ENCODE data around the gene CDS2. TPM values are rescaled to one million over a fixed set of nuclear protein-coding genes. Genes with fewer than 3 reads are reported as not detected.
"Not testable (repeated sequence)": the region's sequence is repeated elsewhere in the genome, so short reads cannot be mapped to it uniquely, and the experiment has no call there.

Gene CDS2
- 25.8 and 42.0 TPM in 2 replicates for total RNA-seq (2014; rRNA removed; shearing (Covaris generic))

GRCh38 chr20:5126512-5127203 lies at the start of gene CDS2:
Gene CDS2 (plus strand): TSS chr20:5127008. CDS start chr20:5127093, 85 bp downstream.
- DNase-seq (ENCODE audit: low read depth) = peak; percentile 100

- DNase-seq (ENCODE audit: low read depth) = no peak
These were observed 48.9 kb upstream of the CDS2 start for GRCh38 chr20:5077761-5078387.

- DNase-seq (ENCODE audit: low read depth) = peak; percentile 63
These were observed 48.3 kb upstream of the CDS2 start for GRCh38 chr20:5078399-5078958.

GRCh38 chr20:5080384-5080877 lies 46.4 kb upstream of the CDS2 start:
- DNase-seq (ENCODE audit: low read depth) = peak; percentile 29

GRCh38 chr20:5085380-5085779 lies 41.4 kb upstream of the CDS2 start:
- DNase-seq (ENCODE audit: low read depth) = no peak

GRCh38 chr20:5088688-5089087 lies 38.1 kb upstream of the CDS2 start:
- no peak for DNase-seq (ENCODE audit: low read depth)

DNA sequence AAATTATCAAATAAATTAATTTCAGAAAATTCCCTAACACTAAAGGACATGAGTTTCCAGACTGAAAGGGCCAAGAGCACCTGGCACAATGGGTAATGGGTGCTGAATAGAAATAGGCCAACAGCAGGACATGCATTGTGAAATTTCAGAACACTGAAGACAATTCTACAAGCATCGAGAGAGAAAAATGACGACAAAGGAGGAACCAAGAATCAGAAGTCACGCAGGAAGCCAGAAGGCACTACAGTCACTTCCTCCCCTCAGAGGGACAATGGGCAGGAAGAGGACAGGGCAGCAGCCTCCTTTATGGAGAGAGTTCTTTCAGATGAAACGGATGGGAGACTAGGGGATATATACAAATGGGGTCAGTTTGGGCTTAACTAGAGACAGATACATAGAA lies 36.6 kb upstream of the CDS2 start:
- no peak for DNase-seq (ENCODE audit: low read depth)

DNA sequence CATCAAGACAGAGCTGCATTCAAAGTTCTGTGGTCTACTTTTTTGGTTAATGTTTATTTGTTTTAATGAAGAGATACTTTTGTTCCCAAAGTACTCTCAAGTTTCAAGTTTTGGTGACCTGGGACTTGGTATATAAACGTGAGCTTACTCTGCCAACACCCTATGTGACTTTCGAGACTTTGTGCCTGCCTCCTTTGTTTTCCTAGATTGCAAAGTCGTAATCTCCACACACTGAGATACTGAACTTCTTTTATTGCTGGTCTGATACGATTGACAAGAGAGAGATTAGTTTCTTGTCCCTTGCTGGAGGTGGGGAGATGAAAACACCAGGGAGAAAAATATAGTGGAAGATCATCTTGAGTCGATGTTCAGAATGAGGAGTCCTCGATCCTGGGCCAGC lies 34.9 kb upstream of the CDS2 start:
- DNase-seq (ENCODE audit: low read depth) = no peak

DNA sequence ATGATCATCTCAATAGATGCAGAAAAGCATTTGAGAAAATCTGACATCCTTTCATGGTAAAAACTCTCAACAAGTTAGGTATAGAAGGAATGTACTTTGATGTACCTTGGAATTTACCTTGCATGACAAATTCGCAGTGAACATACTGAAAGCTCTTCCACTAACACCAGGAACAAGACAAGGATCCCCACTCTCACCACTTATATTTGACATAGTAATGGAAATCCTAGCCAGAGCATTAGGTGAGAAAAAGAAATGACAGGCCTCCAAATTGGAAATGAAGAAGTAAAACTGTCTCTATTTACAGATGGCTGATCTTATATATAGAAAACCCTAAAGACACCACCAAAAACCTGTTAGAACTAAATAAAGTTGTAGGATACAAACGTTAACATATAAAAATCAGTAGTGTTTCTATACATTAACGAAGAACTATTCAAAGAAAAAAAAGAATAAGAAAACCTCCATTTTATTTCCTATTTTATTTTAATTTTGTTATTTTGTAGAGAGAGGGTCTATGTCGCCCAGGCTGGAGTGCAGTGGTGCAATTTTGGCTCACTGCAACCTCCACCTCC lies 34.0 kb upstream of the CDS2 start:
- no peak for DNase-seq (ENCODE audit: low read depth)

- no peak for DNase-seq (ENCODE audit: low read depth)
These were observed 31.4 kb upstream of the CDS2 start for GRCh38 chr20:5095454-5095853.

DNA sequence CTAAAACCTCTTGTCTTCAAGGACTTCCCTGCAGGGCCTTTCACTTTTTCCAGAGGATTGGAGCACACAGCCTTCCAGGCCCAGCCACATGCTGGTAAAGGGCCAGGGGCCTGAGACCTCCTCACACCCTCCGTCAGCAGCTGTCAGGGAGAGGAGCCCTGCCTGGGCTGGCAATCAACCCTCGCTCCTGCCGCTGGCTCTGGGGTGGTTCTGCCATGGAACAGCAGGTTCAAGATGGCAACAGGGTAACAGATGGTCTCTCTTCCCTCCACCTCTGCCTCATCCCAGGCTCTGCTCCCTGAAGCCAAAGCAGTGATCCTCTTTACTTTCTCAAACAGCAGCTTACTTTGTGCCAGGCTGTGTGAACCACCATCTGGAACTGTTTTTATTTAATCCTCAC lies 30.9 kb upstream of the CDS2 start:
- DNase-seq (ENCODE audit: low read depth) = no peak

DNA sequence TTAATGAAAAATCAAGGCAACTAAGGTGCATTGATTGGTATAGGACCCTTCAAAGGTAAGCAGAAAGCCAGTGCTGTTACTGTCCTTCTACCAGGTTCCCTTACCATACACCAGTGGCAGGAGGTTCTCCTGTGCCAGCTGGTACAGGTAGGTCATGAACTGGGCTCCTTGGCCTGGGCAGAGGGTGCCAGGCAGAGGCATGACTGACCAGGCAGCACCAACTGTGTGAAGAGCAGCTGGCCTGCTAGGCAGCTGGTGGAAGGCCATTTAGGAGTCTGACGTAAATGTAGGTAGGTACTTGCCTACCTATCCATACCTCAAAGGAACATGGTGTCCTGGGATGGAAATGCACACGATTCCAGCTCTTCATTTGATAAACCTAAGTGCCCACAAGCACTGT lies 30.3 kb upstream of the CDS2 start:
- no peak for DNase-seq (ENCODE audit: low read depth)

- not testable (repeated sequence) for DNase-seq (ENCODE audit: low read depth)
These were observed 27.8 kb upstream of the CDS2 start for GRCh38 chr20:5099009-5099408.

DNA sequence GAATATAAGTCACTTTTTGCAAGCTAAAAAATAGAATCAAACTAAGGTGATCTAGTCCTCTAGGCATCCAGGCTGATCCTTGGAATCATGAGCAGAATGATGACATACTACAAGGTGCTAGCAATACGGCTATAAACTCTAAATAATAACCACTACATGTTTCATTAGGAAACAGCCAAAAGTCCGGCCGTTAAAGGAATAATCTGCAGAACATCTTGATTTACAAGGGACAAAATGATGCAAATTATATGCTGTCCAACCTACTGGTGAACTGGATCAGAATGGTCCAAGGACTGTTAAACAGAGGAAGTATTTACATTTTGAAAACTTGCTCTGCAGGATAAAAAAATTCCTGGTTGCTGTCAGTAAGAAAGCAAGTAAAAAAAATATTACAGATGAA lies 26.9 kb upstream of the CDS2 start:
- DNase-seq (ENCODE audit: low read depth) = not testable (repeated sequence)

- DNase-seq (ENCODE audit: low read depth) = peak; percentile 68
These were observed 26.0 kb upstream of the CDS2 start for GRCh38 chr20:5100684-5101347.

GRCh38 chr20:5104479-5104878 lies 22.3 kb upstream of the CDS2 start:
- DNase-seq (ENCODE audit: low read depth) = no peak

- no peak for DNase-seq (ENCODE audit: low read depth)
These were observed 17.5 kb upstream of the CDS2 start for GRCh38 chr20:5109276-5109675.

- DNase-seq (ENCODE audit: low read depth) = no peak
These were observed 13.2 kb upstream of the CDS2 start for GRCh38 chr20:5113615-5113986.

- DNase-seq (ENCODE audit: low read depth) = no peak
These were observed 12.4 kb upstream of the CDS2 start for GRCh38 chr20:5114403-5114802.

- no peak for DNase-seq (ENCODE audit: low read depth)
These were observed 9.9 kb upstream of the CDS2 start for GRCh38 chr20:5116875-5117274.

- peak; percentile 30 for DNase-seq (ENCODE audit: low read depth)
These were observed 8.3 kb upstream of the CDS2 start for GRCh38 chr20:5118220-5119142.

All from M059J (cell line).